Measurements from ENCODE around the gene GPR108. TPM values are rescaled to one million over a fixed set of nuclear protein-coding genes. Genes with fewer than 3 reads are reported as not detected.

GPR108 gene
- total and polyA plus RNA-seq, 2 of the 13 experiments (the other 11 are each of a cell fraction or from before 2014, with no cell fraction given) = 36.4 to 63.0 TPM

GRCh38 chr19:6732803-6733337, 4.5 kb downstream of the GPR108 start (continued):
- no peak for TF ChIP-seq ZNF513 (CRISPR knock-in tag; conservative IDR thresholded peaks at IDR 0.05)
- TF ChIP-seq RAD21 (CRISPR knock-in tag; IDR thresholded peaks at IDR 0.05) = no peak
- TF ChIP-seq ZNF546 (CRISPR knock-in tag; conservative IDR thresholded peaks at IDR 0.05) = no peak
- TF ChIP-seq SMARCE1 (IDR thresholded peaks at IDR 0.05; ENCODE audit: borderline replicate concordance) = no peak
- no peak for TF ChIP-seq CBFB (CRISPR knock-in tag; IDR thresholded peaks at IDR 0.05)

GRCh38 chr19:6731822-6732221, 5.6 kb downstream of the GPR108 start:
- H3K9me3 ChIP-seq (ENCODE audit: low read length) = no peaks in the 10 kb centered on the region
- no TSS peak for BruUV-seq (replicated peaks)
- TF ChIP-seq ZNF768 (CRISPR knock-in tag; IDR thresholded peaks at IDR 0.05) (no peak), GTF2F1 (IDR thresholded peaks at IDR 0.05; ENCODE audit: low read length) (no peak), ZNF274 (CRISPR knock-in tag; IDR thresholded peaks at IDR 0.05) (no peak), ZNF513 (CRISPR knock-in tag; conservative IDR thresholded peaks at IDR 0.05) (no peak), PCBP2 (optimal IDR thresholded peaks at IDR 0.05; ENCODE audit: low read depth, low read length, poor library complexity, severe bottlenecking) (no peak), AGO2 (optimal IDR thresholded peaks at IDR 0.05; ENCODE audit: low read depth, low read length) (peak; percentile 33), ZNF207 (IDR thresholded peaks at IDR 0.05; ENCODE audit: borderline replicate concordance) (no peak), TBP (CRISPR knock-in tag; IDR thresholded peaks at IDR 0.05) (no peak)
- DNase-seq (ENCODE audit: low spot score) = no peak
- peaks cover 65% of the 10 kb centered on the region for H3K4me1 ChIP-seq (ENCODE audit: insufficient read depth, low read length)
- H3K4me2 ChIP-seq (ENCODE audit: low read depth, low read length) = no peak overlapping the region
- no peak overlapping the region for H3K9ac ChIP-seq (ENCODE audit: insufficient read depth, low read depth, low read length)
- peaks cover 14% of the 10 kb centered on the region for H3K79me2 ChIP-seq (ENCODE audit: insufficient read depth, low read length)
- no peak overlapping the region for H3K4me3 ChIP-seq (replicated peaks in 1 of 3; ENCODE audit: insufficient read depth in 1 of 3, low read depth in 2 of 3, low read length in 3 of 3)
- peaks cover 0 to 2% of the 10 kb centered on the region in 2 experiments; a peak in 2 of 5 replicates for H3K36me3 ChIP-seq (replicated peaks in 1 of 2; ENCODE audit: control insufficient read depth in 1 of 2, insufficient read depth in 2 of 2, low read length in 2 of 2)
- H4K20me1 ChIP-seq (ENCODE audit: insufficient read depth, low read length) = no peaks in the 10 kb centered on the region
- ATAC-seq = no peak
- H2AFZ ChIP-seq (ENCODE audit: low read length) = no peak overlapping the region
- no peaks in the 10 kb centered on the region for H3K27me3 ChIP-seq (ENCODE audit: control insufficient read depth in 1 of 2, insufficient read depth in 2 of 2, low read length in 2 of 2)
- 93% methylated on average over 22 of the region's 22 CpGs for WGBS (ENCODE audit: low lambda C conversion rate)
- no peak for FAIRE-seq
- POLR2A ChIA-PET = interaction anchor here (3.8 kb wide), 1 partner anchor 12 kb away, joined by 187 read pairs; the partner anchor contains the start of gene C3
- H3K27ac ChIP-seq (ENCODE audit: extremely low read length, insufficient read depth, low read length) = no peak overlapping the region
- in situ Hi-C loops (cut with HindIII; ENCODE audit: extremely low pct_ligation_motif_present, low pct_unique_long_range_greater_than_20kb) = no loop called here
- CTCF ChIA-PET (ENCODE audit: low intra/inter-chr PET ratio, low total read pairs) = no interaction called here
- intact Hi-C loops (cut with micrococcal nuclease; ENCODE audit: unreplicated experiment) = loop anchor here (10.0 kb wide), 1 partner anchor 1143 kb away; the partner anchor contains the start of gene PRR36
